ENCODE data around the gene PIGL.

The PIGL gene

DNA sequence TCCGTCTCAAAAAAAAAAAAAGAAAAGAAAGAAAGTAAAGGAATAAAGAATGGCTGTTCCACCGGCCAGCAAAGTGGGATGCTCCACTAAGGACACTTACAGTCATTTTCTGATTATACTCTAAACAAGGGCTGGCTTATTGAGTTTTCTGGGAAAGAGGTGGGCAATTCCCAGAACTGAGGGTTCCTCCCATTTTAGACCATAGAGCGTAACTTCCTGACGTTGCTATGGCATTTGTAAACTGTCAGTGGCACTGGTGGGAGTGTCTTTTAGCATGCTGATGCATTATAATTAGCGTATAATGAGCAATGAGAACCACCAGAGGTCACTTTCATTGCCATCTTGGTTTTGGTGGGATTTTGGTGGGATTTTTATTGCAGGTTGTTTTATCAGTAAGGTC is 58.0 kb downstream of the PIGL start:
- no peaks in the 10 kb centered on the region for H3K9me3 ChIP-seq (ENCODE audit: control insufficient read depth in 1 of 2, low read length in 2 of 2)
- no peaks in the 10 kb centered on the region for H3K36me3 ChIP-seq (ENCODE audit: control insufficient read depth in 1 of 2, insufficient read depth in 2 of 2, low read length in 2 of 2)

DNA sequence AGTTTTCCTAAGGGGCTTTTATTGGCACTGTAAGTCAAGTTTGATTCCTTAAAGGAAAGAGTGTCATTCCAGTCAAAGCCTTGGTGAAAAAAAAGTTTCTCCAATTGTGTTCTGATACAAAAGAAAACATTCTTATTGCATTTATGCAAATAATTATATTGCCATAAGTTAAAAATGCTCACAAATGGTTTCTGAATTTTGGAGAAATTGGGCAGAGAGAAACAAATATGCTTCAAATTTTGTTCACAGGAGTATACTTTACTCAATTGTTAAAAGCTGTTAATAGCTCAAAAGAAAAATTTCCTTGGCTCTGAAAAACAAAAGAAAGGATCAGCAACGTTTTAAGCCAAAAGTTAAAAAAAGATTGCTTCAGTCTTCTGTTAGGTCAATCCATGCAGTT is 60.2 kb downstream of the PIGL start:
- Histone ChIP-seq H3K27me3 (ENCODE audit: low read depth, low read length) (no peaks in the 10 kb centered on the region), H3K4me1 (ENCODE audit: control insufficient read depth in 1 of 2, insufficient read depth in 2 of 2, low read length in 2 of 2) (no peaks in the 10 kb centered on the region), H3K36me3 (ENCODE audit: control insufficient read depth in 1 of 2, insufficient read depth in 2 of 2, low read length in 2 of 2) (no peaks in the 10 kb centered on the region), H3K4me3 (ENCODE audit: low read depth in 1 of 2, low read length in 2 of 2) (no peak overlapping the region), H3K9me3 (ENCODE audit: control insufficient read depth in 1 of 2, low read length in 2 of 2) (no peaks in the 10 kb centered on the region), H3K27ac (ENCODE audit: low read length) (no peak overlapping the region)

More for the DNA sequence above, 58.0 kb downstream of the PIGL start:
- H3K4me1 ChIP-seq (ENCODE audit: control insufficient read depth in 1 of 2, insufficient read depth in 2 of 2, low read length in 2 of 2), result no peaks in the 10 kb centered on the region
- H3K4me3 ChIP-seq (ENCODE audit: low read depth in 1 of 2, low read length in 2 of 2), result no peak overlapping the region
- H3K27me3 ChIP-seq (ENCODE audit: low read depth, low read length), result no peaks in the 10 kb centered on the region
- no peak overlapping the region for H3K27ac ChIP-seq (ENCODE audit: low read length)

DNA sequence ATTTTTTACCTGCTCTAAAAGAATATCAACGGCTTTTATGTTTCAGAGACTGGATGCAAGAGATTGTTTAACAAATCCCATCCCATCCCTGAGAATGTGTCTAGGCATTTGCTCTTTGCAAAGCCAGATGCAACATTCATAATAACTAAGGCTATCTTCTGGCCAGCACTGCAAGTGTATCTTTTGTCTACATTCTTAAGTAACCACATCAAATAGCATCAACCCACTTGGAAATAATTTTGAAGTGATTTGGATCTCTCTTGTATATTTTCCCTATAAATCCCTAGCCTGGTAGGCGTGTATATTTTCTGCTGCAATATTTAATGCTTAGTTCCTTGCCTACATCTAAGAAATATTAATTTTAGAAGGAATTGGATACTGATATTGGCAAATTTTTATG is 64.3 kb downstream of the PIGL start:
- Histone ChIP-seq H3K4me3 (ENCODE audit: low read depth in 1 of 2, low read length in 2 of 2) (no peak overlapping the region), H3K9me3 (ENCODE audit: control insufficient read depth in 1 of 2, low read length in 2 of 2) (no peaks in the 10 kb centered on the region), H3K27me3 (ENCODE audit: low read depth, low read length) (no peaks in the 10 kb centered on the region), H3K27ac (ENCODE audit: low read length) (no peak overlapping the region), H3K36me3 (ENCODE audit: control insufficient read depth in 1 of 2, insufficient read depth in 2 of 2, low read length in 2 of 2) (no peaks in the 10 kb centered on the region), H3K4me1 (ENCODE audit: control insufficient read depth in 1 of 2, insufficient read depth in 2 of 2, low read length in 2 of 2) (peaks cover 9 to 10% of the 10 kb centered on the region in 2 donors)

DNA sequence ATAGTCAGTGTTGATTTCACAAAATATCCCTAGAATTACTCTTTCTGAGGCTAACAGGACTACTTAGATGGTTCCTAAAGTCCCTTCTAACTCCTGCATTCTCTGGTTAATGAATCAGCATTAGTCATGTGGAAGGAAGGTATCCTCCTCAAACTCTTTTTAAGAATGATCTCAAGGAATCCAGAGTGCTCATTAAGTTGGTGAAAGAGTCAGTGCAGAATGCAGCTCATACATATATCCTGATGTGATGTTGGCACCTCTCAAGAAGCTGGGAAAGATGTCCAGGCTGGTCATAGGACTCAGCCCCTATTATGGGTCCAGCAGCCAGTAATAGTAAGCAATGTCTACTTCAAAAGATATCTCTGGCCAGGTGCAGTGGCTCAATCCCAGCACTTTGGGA is 65.5 kb downstream of the PIGL start:
- Histone ChIP-seq H3K9me3 (ENCODE audit: control insufficient read depth in 1 of 2, low read length in 2 of 2) (no peaks in the 10 kb centered on the region), H3K4me1 (ENCODE audit: control insufficient read depth in 1 of 2, insufficient read depth in 2 of 2, low read length in 2 of 2) (peaks cover 16 to 22% of the 10 kb centered on the region in 2 donors), H3K27me3 (ENCODE audit: low read depth, low read length) (no peaks in the 10 kb centered on the region), H3K36me3 (ENCODE audit: control insufficient read depth in 1 of 2, insufficient read depth in 2 of 2, low read length in 2 of 2) (no peaks in the 10 kb centered on the region), H3K4me3 (ENCODE audit: low read depth in 1 of 2, low read length in 2 of 2) (no peak overlapping the region), H3K27ac (ENCODE audit: low read length) (no peak overlapping the region)

DNA sequence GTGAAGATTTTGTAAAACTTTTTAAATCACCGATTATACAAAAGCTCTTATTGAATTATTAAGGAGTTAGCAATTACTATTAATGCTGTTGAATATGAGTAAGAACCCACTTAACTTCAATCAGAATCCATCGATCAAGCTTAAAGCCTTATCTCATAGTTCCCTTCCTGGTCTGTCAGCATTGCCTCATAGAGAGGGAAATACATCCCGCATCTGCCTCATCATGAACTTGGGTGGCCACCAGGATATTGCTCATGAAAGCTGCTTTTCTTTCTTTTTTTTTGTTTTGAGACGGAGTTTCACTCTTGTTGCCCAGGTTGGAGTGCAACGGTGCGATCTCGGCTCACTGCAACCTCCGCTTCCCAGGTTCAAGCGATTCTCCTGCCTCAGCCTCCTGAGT is 66.7 kb downstream of the PIGL start:
- no peaks in the 10 kb centered on the region for H3K9me3 ChIP-seq (ENCODE audit: control insufficient read depth in 1 of 2, low read length in 2 of 2)
- H3K4me1 ChIP-seq (ENCODE audit: control insufficient read depth in 1 of 2, insufficient read depth in 2 of 2, low read length in 2 of 2), result peaks cover 20 to 25% of the 10 kb centered on the region in 2 donors
- no peak overlapping the region for H3K27ac ChIP-seq (ENCODE audit: low read length)
- H3K36me3 ChIP-seq (ENCODE audit: control insufficient read depth in 1 of 2, insufficient read depth in 2 of 2, low read length in 2 of 2), result no peaks in the 10 kb centered on the region
- no peaks in the 10 kb centered on the region for H3K27me3 ChIP-seq (ENCODE audit: low read depth, low read length)
- H3K4me3 ChIP-seq (ENCODE audit: low read depth in 1 of 2, low read length in 2 of 2), result no peak overlapping the region

DNA sequence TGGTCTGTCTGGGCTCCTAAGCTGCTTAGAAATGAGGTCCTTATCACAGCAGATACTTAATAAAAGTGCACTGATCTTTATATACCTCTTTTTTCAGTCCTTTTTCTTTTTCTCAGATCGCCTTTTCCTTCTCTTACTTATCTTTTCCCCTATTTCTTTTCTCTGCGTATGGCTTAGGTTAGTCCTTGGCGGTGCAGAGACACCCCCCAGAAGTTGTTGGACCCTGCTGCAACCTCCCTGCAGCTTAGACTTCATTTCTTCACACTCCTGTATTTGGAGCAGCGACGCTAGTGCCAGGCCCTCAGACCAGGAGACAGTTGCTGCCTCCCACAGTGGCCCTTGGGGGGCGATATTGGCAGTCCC is 68.6 kb downstream of the PIGL start:
- H3K4me3 ChIP-seq (ENCODE audit: low read depth in 1 of 2, low read length in 2 of 2), result peak overlapping the region; percentile 15 to 30
- no peaks in the 10 kb centered on the region for H3K9me3 ChIP-seq (ENCODE audit: control insufficient read depth in 1 of 2, low read length in 2 of 2)
- no peaks in the 10 kb centered on the region for H3K27me3 ChIP-seq (ENCODE audit: low read depth, low read length)
- H3K4me1 ChIP-seq (ENCODE audit: control insufficient read depth in 1 of 2, insufficient read depth in 2 of 2, low read length in 2 of 2), result peaks cover 20 to 25% of the 10 kb centered on the region in 2 donors
- no peaks in the 10 kb centered on the region for H3K36me3 ChIP-seq (ENCODE audit: control insufficient read depth in 1 of 2, insufficient read depth in 2 of 2, low read length in 2 of 2)
- H3K27ac ChIP-seq (ENCODE audit: low read length), result peak overlapping the region; percentile 96

DNA sequence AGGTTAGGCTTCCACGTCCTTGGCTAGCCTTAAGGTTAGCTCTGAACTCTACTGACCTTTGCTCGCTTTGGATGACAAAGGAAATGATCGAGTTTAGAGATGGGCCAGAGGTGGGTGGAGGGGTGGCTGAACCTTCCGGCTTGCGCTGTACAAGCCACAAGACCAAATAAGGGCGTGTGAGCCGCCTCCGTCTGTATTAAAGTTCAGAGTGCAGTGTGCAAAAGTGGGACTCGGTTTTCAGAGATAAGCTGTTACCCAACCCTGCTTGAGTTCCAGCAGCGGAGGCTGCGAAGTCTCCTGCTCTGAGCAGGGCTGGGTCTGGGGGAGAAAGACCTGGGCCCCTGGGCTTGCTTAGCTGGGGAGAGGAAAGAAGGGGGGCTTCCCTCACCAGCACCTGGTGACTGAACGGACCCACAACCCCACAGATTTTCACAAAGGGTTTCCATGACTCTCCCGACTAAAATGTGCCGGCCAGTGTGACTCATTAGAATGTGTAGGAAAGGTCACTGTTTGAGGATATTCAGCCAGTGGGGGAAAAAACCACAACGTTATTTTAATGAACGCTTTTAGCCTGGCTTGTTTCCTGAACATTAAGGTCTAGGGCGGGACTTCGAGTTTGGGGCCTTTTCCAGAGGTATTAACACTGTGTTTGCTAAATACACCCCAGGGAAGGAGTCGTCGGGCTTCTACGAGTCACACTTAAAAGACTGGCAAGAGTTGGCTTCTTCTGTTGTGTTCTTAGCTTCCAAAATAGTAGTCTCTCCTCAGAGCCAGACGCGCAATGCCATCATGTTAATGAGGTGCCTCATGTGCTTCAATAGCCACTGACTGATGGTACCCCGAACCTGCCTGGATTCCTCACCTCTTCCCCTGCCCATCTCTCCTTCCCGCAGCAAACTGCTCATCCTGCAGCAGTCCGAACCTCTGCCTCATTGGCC is 69.3 kb downstream of the PIGL start:
- peaks cover 20 to 25% of the 10 kb centered on the region in 2 donors for H3K4me1 ChIP-seq (ENCODE audit: control insufficient read depth in 1 of 2, insufficient read depth in 2 of 2, low read length in 2 of 2)
- H3K27ac ChIP-seq (ENCODE audit: low read length), result peak overlapping the region; percentile 96
- H3K27me3 ChIP-seq (ENCODE audit: low read depth, low read length), result no peaks in the 10 kb centered on the region
- H3K36me3 ChIP-seq (ENCODE audit: control insufficient read depth in 1 of 2, insufficient read depth in 2 of 2, low read length in 2 of 2), result no peaks in the 10 kb centered on the region
- H3K4me3 ChIP-seq (ENCODE audit: low read depth in 1 of 2, low read length in 2 of 2), result peak overlapping the region; percentile 30 to 51
- no peaks in the 10 kb centered on the region for H3K9me3 ChIP-seq (ENCODE audit: control insufficient read depth in 1 of 2, low read length in 2 of 2)

DNA sequence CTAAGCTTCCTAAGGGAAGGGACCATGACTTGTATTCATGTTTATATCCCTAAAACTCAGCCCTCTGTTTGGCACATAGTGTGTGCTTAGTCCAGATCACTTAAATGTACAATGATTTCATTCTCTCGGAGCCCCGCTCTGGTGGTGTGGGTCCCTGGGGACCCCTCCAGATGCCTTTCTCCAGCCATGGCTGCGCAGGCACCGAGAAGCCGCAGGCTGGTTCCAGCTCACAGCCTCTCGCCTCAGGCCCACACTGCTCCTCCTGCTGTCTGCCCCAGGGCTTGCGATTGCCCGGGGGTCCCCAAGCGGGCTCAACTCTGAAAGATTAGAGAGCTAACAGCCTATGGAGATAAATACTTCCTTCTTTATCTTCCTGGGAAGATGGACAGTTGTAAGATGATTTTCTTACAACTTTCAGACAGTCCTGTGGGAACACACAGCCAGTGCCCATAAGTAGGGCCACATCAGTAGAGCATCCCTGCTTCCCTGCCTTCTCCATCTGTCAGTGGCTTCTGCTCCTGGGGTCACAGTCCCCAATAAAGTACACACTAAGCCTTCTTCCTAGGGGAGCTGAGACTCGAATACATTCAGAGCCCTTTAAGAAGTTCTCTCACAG is 70.0 kb downstream of the PIGL start:
- Histone ChIP-seq H3K4me1 (ENCODE audit: control insufficient read depth in 1 of 2, insufficient read depth in 2 of 2, low read length in 2 of 2) (peaks cover 20 to 25% of the 10 kb centered on the region in 2 donors), H3K9me3 (ENCODE audit: control insufficient read depth in 1 of 2, low read length in 2 of 2) (no peaks in the 10 kb centered on the region), H3K4me3 (ENCODE audit: low read depth in 1 of 2, low read length in 2 of 2) (peak overlapping the region; percentile 30 to 51), H3K27ac (ENCODE audit: low read length) (peak overlapping the region; percentile 96), H3K27me3 (ENCODE audit: low read depth, low read length) (no peaks in the 10 kb centered on the region), H3K36me3 (ENCODE audit: control insufficient read depth in 1 of 2, insufficient read depth in 2 of 2, low read length in 2 of 2) (no peaks in the 10 kb centered on the region)

DNA sequence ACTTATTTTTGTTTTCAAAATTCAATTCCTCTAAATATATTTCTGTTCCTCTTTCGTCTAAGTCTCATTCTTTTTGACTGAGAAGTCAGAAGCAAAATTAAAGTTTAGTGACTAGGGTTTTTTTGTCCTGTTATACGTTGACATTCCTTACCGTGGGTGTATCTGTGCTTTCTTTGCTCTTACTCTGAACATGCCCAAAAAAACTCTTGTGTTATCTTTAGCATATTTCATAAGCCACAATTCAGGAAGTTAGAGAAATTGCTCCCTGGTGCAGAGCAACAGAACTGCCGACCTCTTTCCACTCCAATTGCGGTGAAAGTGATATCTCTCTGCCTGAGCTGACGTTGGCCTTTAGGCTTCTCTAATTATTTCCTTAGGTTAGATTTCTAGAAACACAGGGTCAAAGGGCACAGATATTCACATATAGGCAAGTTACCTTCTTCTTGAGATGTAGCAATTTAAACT is 70.6 kb downstream of the PIGL start:
- H3K9me3 ChIP-seq (ENCODE audit: control insufficient read depth in 1 of 2, low read length in 2 of 2), result no peaks in the 10 kb centered on the region
- H3K27me3 ChIP-seq (ENCODE audit: low read depth, low read length), result no peaks in the 10 kb centered on the region
- peak overlapping the region; percentile 30 to 51 for H3K4me3 ChIP-seq (ENCODE audit: low read depth in 1 of 2, low read length in 2 of 2)
- H3K27ac ChIP-seq (ENCODE audit: low read length), result peak overlapping the region; percentile 96
- H3K4me1 ChIP-seq (ENCODE audit: control insufficient read depth in 1 of 2, insufficient read depth in 2 of 2, low read length in 2 of 2), result peaks cover 20 to 25% of the 10 kb centered on the region in 2 donors
- H3K36me3 ChIP-seq (ENCODE audit: control insufficient read depth in 1 of 2, insufficient read depth in 2 of 2, low read length in 2 of 2), result no peaks in the 10 kb centered on the region

DNA sequence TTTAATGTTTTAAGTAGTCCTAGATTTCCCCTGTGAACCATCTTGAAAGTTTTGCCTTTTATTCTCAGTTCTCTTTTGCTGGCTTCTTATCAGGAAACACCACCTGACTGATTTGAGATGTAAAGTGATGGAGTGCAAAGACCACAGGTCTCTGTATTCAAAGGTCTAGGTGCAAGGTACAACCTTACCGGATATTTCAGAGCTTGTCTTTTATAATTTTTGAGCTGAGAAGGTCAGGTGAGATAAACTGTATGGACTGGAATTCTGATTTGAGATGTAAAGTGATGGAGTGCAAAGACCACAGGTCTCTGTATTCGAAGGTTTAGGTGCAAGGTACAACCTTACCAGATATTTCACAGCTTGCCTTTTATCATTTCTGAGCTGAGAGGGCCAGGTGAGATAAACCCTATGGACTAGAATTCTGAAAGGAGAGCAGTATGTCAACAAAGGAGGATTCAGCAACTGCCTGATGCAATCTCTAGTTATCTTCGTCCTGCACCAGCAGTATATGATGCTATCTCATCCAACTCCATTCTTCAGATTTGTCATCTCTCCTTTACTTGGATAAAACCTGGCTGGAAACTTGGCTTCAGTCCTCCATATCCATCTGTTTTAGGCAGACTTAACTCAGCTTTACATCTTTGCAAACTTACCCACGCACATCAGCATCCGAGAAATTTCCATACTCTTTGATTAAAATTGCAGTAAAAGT is 72.0 kb downstream of the PIGL start:
- Histone ChIP-seq H3K27ac (ENCODE audit: low read length) (no peak overlapping the region), H3K4me1 (ENCODE audit: control insufficient read depth in 1 of 2, insufficient read depth in 2 of 2, low read length in 2 of 2) (peaks cover 20 to 25% of the 10 kb centered on the region in 2 donors), H3K27me3 (ENCODE audit: low read depth, low read length) (no peaks in the 10 kb centered on the region), H3K36me3 (ENCODE audit: control insufficient read depth in 1 of 2, insufficient read depth in 2 of 2, low read length in 2 of 2) (no peaks in the 10 kb centered on the region), H3K4me3 (ENCODE audit: low read depth in 1 of 2, low read length in 2 of 2) (no peak overlapping the region), H3K9me3 (ENCODE audit: control insufficient read depth in 1 of 2, low read length in 2 of 2) (no peaks in the 10 kb centered on the region)

DNA sequence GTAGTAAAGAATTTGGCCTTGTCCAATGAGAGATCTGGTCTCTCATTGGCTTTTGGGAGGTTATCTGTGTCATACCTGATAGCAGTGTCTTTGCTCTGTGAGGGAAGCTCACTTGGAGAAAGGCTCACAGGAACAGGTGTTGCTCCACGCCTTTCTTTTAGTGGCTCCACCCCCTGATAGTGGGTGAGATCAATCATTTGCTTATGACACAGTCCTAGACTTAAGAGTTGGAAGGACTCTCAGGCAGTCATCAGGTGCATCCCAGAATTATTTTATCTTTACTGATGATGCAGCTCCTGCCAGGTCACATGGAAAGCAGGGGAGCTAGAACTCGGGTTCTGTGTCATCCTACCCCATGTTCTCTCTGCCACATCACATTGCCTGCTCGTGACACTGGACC is 76.9 kb downstream of the PIGL start:
- no peaks in the 10 kb centered on the region for H3K4me1 ChIP-seq (ENCODE audit: control insufficient read depth in 1 of 2, insufficient read depth in 2 of 2, low read length in 2 of 2)

More for the DNA sequence above, 76.9 kb downstream of the PIGL start:
- Histone ChIP-seq H3K27me3 (ENCODE audit: low read depth, low read length) (no peaks in the 10 kb centered on the region), H3K9me3 (ENCODE audit: control insufficient read depth in 1 of 2, low read length in 2 of 2) (no peaks in the 10 kb centered on the region), H3K27ac (ENCODE audit: low read length) (peak overlapping the region; percentile 33), H3K36me3 (ENCODE audit: control insufficient read depth in 1 of 2, insufficient read depth in 2 of 2, low read length in 2 of 2) (no peaks in the 10 kb centered on the region), H3K4me3 (ENCODE audit: low read depth in 1 of 2, low read length in 2 of 2) (no peak overlapping the region)

Data from muscle layer of duodenum (tissue), 2 donors.